ENCODE results near the gene IFNGR2.
"Not testable (repeated sequence)": the region's sequence is repeated elsewhere in the genome, so short reads cannot be mapped to it uniquely, and the experiment has no call there.

The IFNGR2 gene

GRCh38 chr21:33449616-33450015 is 46.4 kb downstream of the IFNGR2 start:
- H3K9me3 ChIP-seq: no peaks in the 10 kb centered on the region
- H3K36me3 ChIP-seq: peaks cover 10% of the 10 kb centered on the region; the same call in 1 of the 2 replicates
- no peaks in the 10 kb centered on the region for H3K27me3 ChIP-seq
- H3K27ac ChIP-seq: no peak overlapping the region
- H4K20me1 ChIP-seq: no peaks in the 10 kb centered on the region
- H3K4me3 ChIP-seq: no peak overlapping the region
- H3K4me1 ChIP-seq: no peaks in the 10 kb centered on the region
- no peak for TF ChIP-seq Cebpa-rat (IDR thresholded peaks at IDR 0.05)
- H3K9ac ChIP-seq: no peak overlapping the region
- no peak overlapping the region for H3K4me2 ChIP-seq

- H3K9me3 ChIP-seq: no peaks in the 10 kb centered on the region
- H3K4me1 ChIP-seq: no peaks in the 10 kb centered on the region
- TF ChIP-seq Cebpa-rat (IDR thresholded peaks at IDR 0.05): no peak
- H3K27me3 ChIP-seq: no peaks in the 10 kb centered on the region
- H3K9ac ChIP-seq: no peak overlapping the region
- H3K4me3 ChIP-seq: no peak overlapping the region
- peaks cover 26% of the 10 kb centered on the region for H3K36me3 ChIP-seq
- H3K4me2 ChIP-seq: no peak overlapping the region
- H4K20me1 ChIP-seq: no peaks in the 10 kb centered on the region
- H3K27ac ChIP-seq: no peak overlapping the region
Measured at GRCh38 chr21:33451634-33452071, 48.4 kb downstream of the IFNGR2 start.

GRCh38 chr21:33452362-33452761 is 49.1 kb downstream of the IFNGR2 start:
- no peaks in the 10 kb centered on the region for H4K20me1 ChIP-seq
- H3K27me3 ChIP-seq: no peaks in the 10 kb centered on the region
- no peak overlapping the region for H3K27ac ChIP-seq
- H3K4me3 ChIP-seq: no peak overlapping the region
- H3K9me3 ChIP-seq: no peaks in the 10 kb centered on the region
- H3K4me1 ChIP-seq: no peaks in the 10 kb centered on the region
- H3K4me2 ChIP-seq: no peak overlapping the region
- no peak for TF ChIP-seq Cebpa-rat (IDR thresholded peaks at IDR 0.05)
- peaks cover 33% of the 10 kb centered on the region for H3K36me3 ChIP-seq
- H3K9ac ChIP-seq: no peak overlapping the region

- Histone ChIP-seq H3K9me3 (no peaks in the 10 kb centered on the region), H3K9ac (no peak overlapping the region), H4K20me1 (no peaks in the 10 kb centered on the region), H3K36me3 (peaks cover 37% of the 10 kb centered on the region), H3K4me3 (no peak overlapping the region), H3K4me2 (no peak overlapping the region), H3K27ac (no peak overlapping the region), H3K27me3 (no peaks in the 10 kb centered on the region), H3K4me1 (no peaks in the 10 kb centered on the region)
- no peak for TF ChIP-seq Cebpa-rat (IDR thresholded peaks at IDR 0.05)
Measured at GRCh38 chr21:33455686-33456446, 52.7 kb downstream of the IFNGR2 start.

- Histone ChIP-seq H4K20me1 (no peaks in the 10 kb centered on the region), H3K4me2 (no peak overlapping the region), H3K27me3 (no peaks in the 10 kb centered on the region), H3K9ac (no peak overlapping the region), H3K27ac (no peak overlapping the region), H3K4me1 (no peaks in the 10 kb centered on the region), H3K36me3 (peaks cover 49% of the 10 kb centered on the region), H3K4me3 (no peak overlapping the region), H3K9me3 (no peaks in the 10 kb centered on the region)
- TF ChIP-seq Cebpa-rat (IDR thresholded peaks at IDR 0.05): no peak
Measured at GRCh38 chr21:33458861-33459260, 55.6 kb downstream of the IFNGR2 start.

- Histone ChIP-seq H3K4me3 (no peak overlapping the region), H3K27ac (no peak overlapping the region), H3K36me3 (peaks cover 27% of the 10 kb centered on the region), H3K4me2 (no peak overlapping the region), H3K27me3 (no peaks in the 10 kb centered on the region), H3K4me1 (no peaks in the 10 kb centered on the region), H4K20me1 (no peaks in the 10 kb centered on the region), H3K9ac (no peak overlapping the region), H3K9me3 (no peaks in the 10 kb centered on the region)
- TF ChIP-seq Cebpa-rat (IDR thresholded peaks at IDR 0.05): no peak
Measured at GRCh38 chr21:33461538-33462250, 58.5 kb downstream of the IFNGR2 start.

- not testable (repeated sequence) for H3K4me2 ChIP-seq
- peaks cover 14% of the 10 kb centered on the region for H3K9me3 ChIP-seq
Measured at GRCh38 chr21:33469183-33469582, 66.0 kb downstream of the IFNGR2 start.

GRCh38 chr21:33470701-33471100 is 67.5 kb downstream of the IFNGR2 start:
- Histone ChIP-seq H3K4me2 (no peak overlapping the region), H3K4me1 (no peaks in the 10 kb centered on the region), H3K27me3 (no peaks in the 10 kb centered on the region), H3K27ac (no peak overlapping the region), H3K9me3 (peaks cover 14% of the 10 kb centered on the region), H4K20me1 (no peaks in the 10 kb centered on the region), H3K36me3 (peaks cover 23% of the 10 kb centered on the region), H3K4me3 (no peak overlapping the region), H3K9ac (no peak overlapping the region)
- no peak for TF ChIP-seq Cebpa-rat (IDR thresholded peaks at IDR 0.05)

More at GRCh38 chr21:33469183-33469582, 66.0 kb downstream of the IFNGR2 start:
- H3K4me3 ChIP-seq, H3K4me1 ChIP-seq, H3K9ac ChIP-seq, H4K20me1 ChIP-seq, H3K27ac ChIP-seq, H3K27me3 ChIP-seq: not testable (repeated sequence)
- peaks cover 19% of the 10 kb centered on the region for H3K36me3 ChIP-seq

GRCh38 chr21:33473344-33473743 is 70.1 kb downstream of the IFNGR2 start:
- Histone ChIP-seq H3K4me2 (no peak overlapping the region), H3K36me3 (peaks cover 18% of the 10 kb centered on the region; the same call in 1 of the 2 replicates), H3K4me1 (peaks cover 6% of the 10 kb centered on the region), H3K27me3 (no peaks in the 10 kb centered on the region), H3K27ac (no peak overlapping the region), H3K9ac (no peak overlapping the region), H3K4me3 (no peak overlapping the region), H3K9me3 (peaks cover 14% of the 10 kb centered on the region), H4K20me1 (peaks cover 3% of the 10 kb centered on the region; the same call in 1 of the 2 replicates)
- no peak for TF ChIP-seq Cebpa-rat (IDR thresholded peaks at IDR 0.05)

- H3K27me3 ChIP-seq: no peaks in the 10 kb centered on the region
- no peak overlapping the region for H3K4me3 ChIP-seq
- H3K4me2 ChIP-seq: no peak overlapping the region
- peaks cover 14% of the 10 kb centered on the region for H3K9me3 ChIP-seq
- H3K27ac ChIP-seq: no peak overlapping the region
- no peak overlapping the region for H3K9ac ChIP-seq
- H3K4me1 ChIP-seq: peaks cover 15% of the 10 kb centered on the region
- TF ChIP-seq Cebpa-rat (IDR thresholded peaks at IDR 0.05): no peak
- H3K36me3 ChIP-seq: peaks cover 18% of the 10 kb centered on the region; the same call in 1 of the 2 replicates
- H4K20me1 ChIP-seq: peaks cover 6% of the 10 kb centered on the region; the same call in 1 of the 2 replicates
Measured at GRCh38 chr21:33477066-33477465, 73.9 kb downstream of the IFNGR2 start.
